Hepatocyte (in vitro differentiated cells): ENCODE data around the gene CSTPP1. TPM values are rescaled to one million over a fixed set of nuclear protein-coding genes. Genes with fewer than 3 reads are reported as not detected.

ENCODE experiments used
- DNase-seq: peaks from one replicate; pipeline ENCODE4 v3.0.0-alpha.2; 2016; ENCODE audit warnings: low spot score
- H2AFZ ChIP-seq: fragments of 200-600 bp; sonication (generic); 2 replicates; pipeline ENCODE4 v1.6.0; 2016; ENCODE audit warnings: antibody characterized with exemption, mild to moderate bottlenecking
- H3K27ac ChIP-seq: fragments of 200-600 bp; sonication (generic); 2 replicates; pipeline ENCODE4 v1.5.1; 2016; ENCODE audit warnings: mild to moderate bottlenecking
- H3K27me3 ChIP-seq: fragments of 200-600 bp; sonication (generic); 2 replicates; pipeline ENCODE4 v1.6.1; 2016
- H3K36me3 ChIP-seq: fragments of 200-600 bp; sonication (generic); replicated peaks from 2 replicates; pipeline ENCODE4 v1.5.1; 2016; ENCODE audit warnings: low read depth; ENCODE audit not compliant: insufficient read depth
- H3K4me1 ChIP-seq: fragments of 200-600 bp; sonication (generic); 2 replicates; pipeline ENCODE4 v1.5.1; 2016; ENCODE audit warnings: mild to moderate bottlenecking, moderate library complexity; ENCODE audit not compliant: insufficient read depth
- H3K4me2 ChIP-seq: fragments of 200-600 bp; sonication (generic); 2 replicates; pipeline ENCODE4 v1.6.0; 2016
- H3K4me3 ChIP-seq: fragments of 200-600 bp; sonication (generic); 2 replicates; pipeline ENCODE4 v1.5.1; 2016; ENCODE audit warnings: mild to moderate bottlenecking
- H3K79me2 ChIP-seq: fragments of 200-600 bp; sonication (generic); 2 replicates; pipeline ENCODE4 v1.6.0; 2017; ENCODE audit warnings: mild to moderate bottlenecking
- H3K9me2 ChIP-seq: fragments of 200-600 bp; sonication (generic); replicated peaks from 2 replicates; pipeline ENCODE4 v1.6.0; 2017; ENCODE audit warnings: mild to moderate bottlenecking; ENCODE audit not compliant: insufficient read depth
- H3K9me3 ChIP-seq: fragments of 200-600 bp; sonication (generic); 2 replicates; pipeline ENCODE4 v1.5.1; 2016; ENCODE audit warnings: low read depth, mild to moderate bottlenecking
- H4K20me1 ChIP-seq: fragments of 200-600 bp; sonication (generic); 2 replicates; pipeline ENCODE4 v1.6.0; 2016; ENCODE audit warnings: mild to moderate bottlenecking; ENCODE audit not compliant: insufficient read depth, poor library complexity, severe bottlenecking
- CTCF ChIP-seq: fragments of 200-600 bp; sonication (generic); IDR thresholded peaks from 2 replicates; pipeline ENCODE4 v1.5.1; 2016; ENCODE audit warnings: antibody characterized with exemption, mild to moderate bottlenecking; ENCODE audit not compliant: poor library complexity
- EZH2 ChIP-seq: fragments of 200-600 bp; sonication (generic); IDR thresholded peaks from 2 replicates; pipeline ENCODE4 v1.6.1; 2016; ENCODE audit warnings: antibody characterized with exemption, mild to moderate bottlenecking, borderline replicate concordance
- EZH2phosphoT487 ChIP-seq: fragments of 200-600 bp; sonication (generic); IDR thresholded peaks from one replicate; pipeline ENCODE4 v1.6.1; 2018; ENCODE audit warnings: antibody characterized with exemption, mild to moderate bottlenecking, low read depth, moderate library complexity; ENCODE audit not compliant: unreplicated experiment, severe bottlenecking
- WGBS: methylation state at CpG from one replicate; pipeline ENCODE4 v1.1.6; 2016; ENCODE audit warnings: low lambda C conversion rate; ENCODE audit errors: missing lambda C conversion rate; 5-methylcytosine and 5-hydroxymethylcytosine counted together
- polyA plus RNA-seq: library from polyadenylated mRNA; unstranded; fragments of >200 nt; fragmentation: Nextera tagmentation; extraction: Ambion mirVana; gene quantifications from 2 replicates; pipeline ENCODE4 v1.2.1, GENCODE V29; 2016
- total RNA-seq: library from RNA; depleted of rRNA; stranded (reverse); fragments of >200 nt; gene quantifications from 2 replicates; pipeline ENCODE4 v1.2.3, GENCODE V29; 2014

Gene CSTPP1
- total and polyA plus RNA-seq, 2 experiments from 2014 or later: 23.0 to 44.3 TPM

GRCh38 chr11:47047972-47048371 lies 111.4 kb downstream of the CSTPP1 start:
- TF ChIP-seq EZH2phosphoT487 (no peak), EZH2 (no peak), CTCF (no peak)
- Histone ChIP-seq H3K36me3 (no peaks in the 10 kb centered on the region), H3K4me1 (no peaks in the 10 kb centered on the region), H3K27me3 (no peaks in the 10 kb centered on the region), H3K9me2 (no peaks in the 10 kb centered on the region), H3K9me3 (no peaks in the 10 kb centered on the region), H3K79me2 (no peaks in the 10 kb centered on the region), H3K27ac (no peak overlapping the region), H2AFZ (no peak overlapping the region), H3K4me3 (no peak overlapping the region), H4K20me1 (no peaks in the 10 kb centered on the region), H3K4me2 (no peak overlapping the region)
- no peak for DNase-seq
- WGBS: 100% methylated on average over 1 of the region's 1 CpG

DNA sequence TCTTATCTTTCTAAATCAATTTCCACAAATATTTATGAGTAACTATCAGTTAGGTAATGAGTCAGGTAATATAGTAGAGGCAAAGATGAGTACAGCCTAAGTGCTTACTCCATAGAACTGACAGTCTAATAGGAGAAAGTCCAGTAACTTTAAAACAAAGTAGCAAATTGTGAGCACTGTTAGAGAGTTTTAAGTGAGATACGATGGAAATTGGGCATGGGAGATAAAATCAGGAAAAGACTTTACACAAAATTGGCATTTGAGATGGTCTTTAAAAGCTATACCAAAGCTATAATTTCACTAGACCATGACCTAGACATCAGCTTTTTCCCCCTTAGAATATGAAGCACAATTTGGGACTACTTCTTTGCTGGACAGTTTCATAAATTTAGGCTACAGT lies 113.7 kb downstream of the CSTPP1 start:
- no peaks in the 10 kb centered on the region for H3K79me2 ChIP-seq
- TF ChIP-seq EZH2: no peak
- no peak for TF ChIP-seq CTCF
- TF ChIP-seq EZH2phosphoT487: no peak
- H3K36me3 ChIP-seq: no peaks in the 10 kb centered on the region
- H3K9me3 ChIP-seq: no peaks in the 10 kb centered on the region
- H4K20me1 ChIP-seq: no peaks in the 10 kb centered on the region
- no peaks in the 10 kb centered on the region for H3K27me3 ChIP-seq
- H3K9me2 ChIP-seq: no peaks in the 10 kb centered on the region
- DNase-seq: no peak
- no peak overlapping the region for H3K4me2 ChIP-seq
- H2AFZ ChIP-seq: no peak overlapping the region
- H3K4me1 ChIP-seq: peaks cover under 1% of the 10 kb centered on the region
- WGBS: 96% methylated on average over 1 of the region's 1 CpG
- H3K27ac ChIP-seq: no peak overlapping the region
- no peak overlapping the region for H3K4me3 ChIP-seq

GRCh38 chr11:47051217-47051616 lies 114.7 kb downstream of the CSTPP1 start:
- DNase-seq: no peak
- H3K27me3 ChIP-seq: no peaks in the 10 kb centered on the region
- no peak overlapping the region for H2AFZ ChIP-seq
- H4K20me1 ChIP-seq: no peaks in the 10 kb centered on the region
- no peaks in the 10 kb centered on the region for H3K79me2 ChIP-seq
- H3K9me2 ChIP-seq: no peaks in the 10 kb centered on the region
- no peak overlapping the region for H3K27ac ChIP-seq
- no peak overlapping the region for H3K4me3 ChIP-seq
- peaks cover 8% of the 10 kb centered on the region for H3K4me1 ChIP-seq
- H3K4me2 ChIP-seq: no peak overlapping the region
- no peaks in the 10 kb centered on the region for H3K36me3 ChIP-seq
- TF ChIP-seq CTCF (no peak), EZH2 (no peak), EZH2phosphoT487 (no peak)
- no peaks in the 10 kb centered on the region for H3K9me3 ChIP-seq
- 70% methylated on average over 1 of the region's 1 CpG for WGBS

GRCh38 chr11:47052165-47052564 lies 115.6 kb downstream of the CSTPP1 start:
- Histone ChIP-seq H3K9me3 (no peaks in the 10 kb centered on the region), H3K4me2 (no peak overlapping the region), H3K9me2 (no peaks in the 10 kb centered on the region), H4K20me1 (no peaks in the 10 kb centered on the region), H3K4me1 (peaks cover 8% of the 10 kb centered on the region), H3K79me2 (no peaks in the 10 kb centered on the region), H2AFZ (no peak overlapping the region), H3K27me3 (no peaks in the 10 kb centered on the region), H3K36me3 (no peaks in the 10 kb centered on the region), H3K27ac (no peak overlapping the region), H3K4me3 (no peak overlapping the region)
- no peak for TF ChIP-seq CTCF
- TF ChIP-seq EZH2phosphoT487: no peak
- no peak for TF ChIP-seq EZH2
- DNase-seq: no peak
- WGBS: 74% methylated on average over 7 of the region's 7 CpGs
